GM23248 (cell line): ENCODE data around the gene RETREG1.

Source experiments
- EZH2 ChIP-seq: fragments of 200-600 bp; sonication (generic); IDR thresholded peaks from 2 replicates; pipeline ENCODE4 v1.6.1; 2018; ENCODE audit warnings: antibody characterized with exemption, mild to moderate bottlenecking; ENCODE audit not compliant: insufficient read depth, poor library complexity, severe bottlenecking
- EZH2phosphoT487 ChIP-seq: fragments of 200-600 bp; sonication (generic); IDR thresholded peaks from 2 replicates; pipeline ENCODE4 v1.6.1; 2018; ENCODE audit warnings: antibody characterized with exemption, moderate library complexity, mild to moderate bottlenecking, low read depth; ENCODE audit not compliant: insufficient read depth

- TF ChIP-seq EZH2: no peak
- no peak for TF ChIP-seq EZH2phosphoT487
Observed at GRCh38 chr5:16542236-16542635, 74.6 kb downstream of the RETREG1 start.
